ENCODE data around the gene MTHFR. TPM values are rescaled to one million over a fixed set of nuclear protein-coding genes. Genes with fewer than 3 reads are reported as not detected.

The MTHFR gene
- total and polyA plus RNA-seq, 12 donors = 17.7 to 75.8 (median 39.1) TPM

- 50 to 51% methylated on average over 20 of the region's 20 CpGs for WGBS, 2 donors
- Histone ChIP-seq H3K36me3 (peaks cover 0 to 68% (median 25%) of the 10 kb centered on the region in 9 donors), H3K4me3 (peak overlapping the region in 2 of 10 donors; percentile 15 to 20), H3K9me3 (no peaks in the 10 kb centered on the region), H3K27me3 (no peaks in the 10 kb centered on the region), H3K4me1 (peaks cover 53 to 99% (median 85%) of the 10 kb centered on the region in 9 donors), H3K27ac (peak overlapping the region; percentile 92 to 99 (median 97))
- ATAC-seq = peak in 2 of 8 donors; percentile 0
- intact Hi-C loops (cut with DNase I) = loop anchor here in 2 of 10 donors (2.0 to 5.0 kb wide), 2 partner anchors 15 to 92 kb away; partner anchors contain the start of gene MTHFR (in 1 of the 2)
- DNase-seq = no peak
- no peak for TF ChIP-seq CTCF (IDR thresholded peaks at IDR 0.05)
These were observed 15.5 kb downstream of the MTHFR start for GRCh38 chr1:11790101-11790879.

- H3K4me3 ChIP-seq = no peak overlapping the region
- H3K36me3 ChIP-seq = peaks cover 0 to 59% (median 16%) of the 10 kb centered on the region in 9 donors
- no peak for DNase-seq
- no peaks in the 10 kb centered on the region for H3K27me3 ChIP-seq
- intact Hi-C loops (cut with DNase I) = loop anchor here in 3 of 10 donors (2.0 to 5.0 kb wide), 3 partner anchors 15 to 93 kb away; partner anchors contain the start of genes AGTRAP (in 1 of the 3) and MTHFR (in 1 of the 3)
- no peaks in the 10 kb centered on the region for H3K9me3 ChIP-seq
- 45 to 49% methylated on average over 13 of the region's 13 CpGs for WGBS, 2 donors
- TF ChIP-seq CTCF (IDR thresholded peaks at IDR 0.05) = no peak
- peaks cover 59 to 99% (median 84%) of the 10 kb centered on the region in 9 donors for H3K4me1 ChIP-seq
- no peak for ATAC-seq
- H3K27ac ChIP-seq = peak overlapping the region; percentile 92 to 99 (median 97)
These were observed 16.4 kb downstream of the MTHFR start for GRCh38 chr1:11789126-11790067.

DNA sequence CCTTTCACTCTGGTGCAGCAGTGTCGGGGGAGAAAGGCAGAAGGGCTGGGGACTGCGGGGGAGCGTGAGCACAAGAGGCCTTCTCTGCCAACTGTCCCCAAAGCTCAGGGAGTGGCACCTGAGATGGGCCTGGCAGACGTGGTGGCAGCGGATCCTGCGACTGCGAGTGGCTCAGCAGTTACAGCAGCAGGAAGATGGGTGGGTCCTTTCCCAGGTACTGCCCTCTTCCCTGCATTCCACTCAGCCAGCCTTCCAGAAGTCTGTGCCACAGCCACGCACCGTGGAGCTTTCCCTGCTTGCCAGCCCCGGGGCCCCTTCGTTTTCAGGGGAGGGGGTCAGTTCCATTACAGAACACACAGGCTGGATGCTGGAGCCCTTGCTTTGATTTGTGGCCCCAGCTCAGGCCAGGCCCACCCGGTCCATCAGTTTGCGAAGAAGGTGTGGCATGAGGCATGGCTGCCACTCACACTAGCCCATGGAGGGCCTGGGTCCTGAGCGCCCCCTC is 17.2 kb downstream of the MTHFR start:
- H3K27ac ChIP-seq = peak overlapping the region; percentile 92 to 99 (median 97)
- TF ChIP-seq CTCF (IDR thresholded peaks at IDR 0.05) = no peak
- no peaks in the 10 kb centered on the region for H3K27me3 ChIP-seq
- DNase-seq (peak in 1 of 2 donors; percentile 23), ATAC-seq (no peak)
- peaks cover 0 to 51% (median 8%) of the 10 kb centered on the region in 9 donors for H3K36me3 ChIP-seq
- 65 to 73% methylated on average over 14 of the region's 14 CpGs for WGBS, 2 donors
- intact Hi-C loops (cut with DNase I) = loop anchor here in 1 of 10 donors (5.0 kb wide), 1 partner anchor 51 kb away; the partner anchor contains the start of gene AGTRAP
- H3K4me1 ChIP-seq = peaks cover 60 to 95% (median 78%) of the 10 kb centered on the region in 9 donors
- no peaks in the 10 kb centered on the region for H3K9me3 ChIP-seq
- H3K4me3 ChIP-seq = no peak overlapping the region

All from heart right ventricle (tissue), 16 donors.